AG09319 (cell line): ENCODE data around the gene C12orf42.
"Not testable (repeated sequence)": the region's sequence is repeated elsewhere in the genome, so short reads cannot be mapped to it uniquely, and the experiment has no call there.

Source experiments
- DNase-seq: peaks from one replicate; pipeline ENCODE4 v3.0.0-alpha.2; 2010; ENCODE audit warnings: low read depth; ENCODE audit errors: extremely low read depth
- CTCF ChIP-seq: IDR thresholded peaks from 2 replicates; pipeline ENCODE4 v1.5.1; 2011; ENCODE audit warnings: low read depth, mild to moderate bottlenecking, inconsistent platforms, low read length, moderate library complexity

The C12orf42 gene

GRCh38 chr12:103442182-103442555, 53.6 kb downstream of the C12orf42 start:
- no peak for DNase-seq
- no peak for TF ChIP-seq CTCF

GRCh38 chr12:103441437-103442181, 54.2 kb downstream of the C12orf42 start:
- DNase-seq: no peak
- no peak for TF ChIP-seq CTCF

- DNase-seq: not testable (repeated sequence)
These were observed 61.3 kb downstream of the C12orf42 start for GRCh38 chr12:103434165-103435105.

- TF ChIP-seq CTCF: no peak
These were observed 63.8 kb downstream of the C12orf42 start for GRCh38 chr12:103431950-103432349.

GRCh38 chr12:103431387-103431786, 64.4 kb downstream of the C12orf42 start:
- TF ChIP-seq CTCF: no peak
- no peak for DNase-seq

More at GRCh38 chr12:103431950-103432349, 63.8 kb downstream of the C12orf42 start:
- no peak for DNase-seq

- not testable (repeated sequence) for DNase-seq
These were observed 70.1 kb downstream of the C12orf42 start for GRCh38 chr12:103425674-103426073.

GRCh38 chr12:103424849-103425586, 70.8 kb downstream of the C12orf42 start:
- DNase-seq: not testable (repeated sequence)

- no peak for DNase-seq
- no peak for TF ChIP-seq CTCF
These were observed 72.3 kb downstream of the C12orf42 start for GRCh38 chr12:103423516-103423910.
